EH (cell line): ENCODE results near the gene LHFPL4.
A peak's percentile ranks its signal among the peaks of the same experiment; 100 is the strongest.

ENCODE experiments used
- DNase-seq: peaks from one replicate; pipeline ENCODE4 v3.0.0-alpha.2; 2015; ENCODE audit warnings: low read depth

Gene LHFPL4

DNA sequence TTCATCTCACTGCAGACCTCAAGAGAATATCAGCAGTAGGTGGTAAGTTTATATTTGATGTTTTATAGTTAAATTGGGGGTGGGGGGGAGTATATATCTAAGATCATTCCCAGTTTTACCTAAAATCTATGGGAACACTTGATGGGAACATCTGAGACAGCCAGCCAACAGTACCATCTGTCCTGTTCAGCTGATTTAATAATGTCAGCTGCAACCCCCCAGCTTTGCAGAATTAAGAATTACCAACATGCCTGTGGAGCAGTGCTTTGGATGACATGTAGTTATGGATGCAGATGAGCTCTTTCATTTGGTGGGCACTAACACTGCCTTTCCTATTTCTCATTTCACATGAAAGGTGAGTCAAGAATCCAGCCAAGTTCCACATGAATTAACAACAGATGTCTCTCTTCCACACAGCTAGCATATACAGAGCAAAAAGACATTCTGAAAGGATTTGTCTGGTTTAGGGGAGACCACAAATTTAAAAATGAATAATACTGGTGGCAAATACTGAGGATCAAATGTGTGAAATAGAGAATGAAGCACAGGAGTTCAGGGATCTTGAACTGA, 80.0 kb downstream of the LHFPL4 start:
- DNase-seq: no peak

DNA sequence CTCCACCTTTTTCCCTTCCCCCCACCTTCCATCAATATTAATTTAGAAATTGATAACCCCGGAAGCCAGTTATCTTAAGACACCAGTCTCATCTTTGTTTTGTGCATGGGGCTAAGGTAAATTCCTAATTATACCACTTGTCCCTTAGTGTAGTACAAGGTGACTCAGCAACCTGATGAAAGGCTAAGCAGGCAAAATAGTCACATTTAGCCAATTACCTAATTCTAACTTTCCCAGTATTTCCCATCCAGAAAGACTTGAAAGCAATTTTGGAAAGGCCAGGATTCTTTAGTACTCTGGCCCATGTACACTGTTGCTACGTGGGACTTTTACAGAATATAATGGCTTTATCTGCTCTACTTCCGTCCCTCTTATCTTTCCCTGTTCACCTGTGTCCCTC, 83.6 kb downstream of the LHFPL4 start:
- no peak for DNase-seq

DNA sequence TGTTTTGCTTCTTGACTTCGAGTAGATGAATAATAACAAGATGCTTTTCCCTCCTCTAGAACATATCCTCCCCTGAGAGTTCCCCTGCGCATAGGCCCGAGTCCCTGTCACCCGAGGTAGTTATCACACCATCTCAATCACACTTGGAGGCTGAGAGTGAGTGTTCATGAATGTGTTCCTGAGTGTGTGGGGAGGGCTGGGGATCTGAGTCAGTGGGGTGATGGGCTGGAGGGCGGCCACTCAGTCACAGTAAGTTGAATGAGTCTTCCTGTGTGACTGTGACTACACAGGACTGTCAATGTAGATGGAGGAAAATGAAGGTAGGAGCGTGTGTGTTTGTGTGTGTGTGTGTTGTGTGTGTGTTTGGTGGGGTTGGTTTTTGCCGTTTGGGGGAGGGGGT, 85.2 kb downstream of the LHFPL4 start:
- peak; percentile 20 for DNase-seq

- DNase-seq: no peak
Observed at GRCh38 chr3:9467451-9467850, 86.2 kb downstream of the LHFPL4 start.

DNA sequence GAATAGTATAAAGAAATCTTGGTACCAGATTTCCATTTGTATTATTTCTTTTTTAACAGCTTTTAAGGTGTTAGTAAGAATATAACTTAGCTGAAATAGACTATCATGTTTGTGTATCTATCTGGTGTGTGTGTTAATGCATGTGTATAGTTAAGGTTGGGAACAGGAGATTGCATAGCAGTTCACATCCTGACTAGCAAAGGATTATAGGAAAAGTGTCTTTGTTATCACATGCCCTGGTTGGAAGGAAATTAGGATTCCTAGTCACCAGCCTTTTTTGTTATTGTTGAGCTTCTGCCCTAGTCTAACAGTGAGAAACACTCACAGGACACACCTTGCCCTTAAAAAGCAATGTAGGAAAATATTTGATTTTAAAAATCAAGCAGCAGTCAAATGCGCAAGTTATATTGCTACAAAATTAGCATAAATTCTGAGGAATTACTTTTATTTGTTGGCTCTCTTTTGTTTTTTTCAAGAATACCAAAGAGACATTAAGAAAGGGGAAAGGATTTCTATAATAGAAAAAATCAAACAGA, 98.0 kb downstream of the LHFPL4 start:
- DNase-seq: no peak

DNA sequence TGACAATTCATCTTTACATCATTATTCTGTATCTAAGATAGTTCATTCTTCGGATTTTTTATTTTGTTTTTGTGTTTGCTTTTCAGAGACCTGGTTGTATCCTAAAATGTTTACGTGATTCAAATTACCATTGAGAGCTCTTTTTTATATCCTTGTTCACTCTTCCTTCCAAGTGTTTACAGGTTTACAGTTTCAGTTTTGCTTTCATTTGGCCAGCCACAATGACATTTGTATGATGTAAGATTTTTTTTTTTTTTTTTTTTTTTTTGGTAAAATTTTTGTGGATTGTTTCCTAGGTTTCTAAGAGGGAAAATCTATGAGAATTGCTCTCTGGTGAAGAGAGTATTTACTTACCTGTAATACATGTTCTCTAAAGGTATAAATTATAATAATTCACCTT, 101.2 kb downstream of the LHFPL4 start:
- DNase-seq: peak; percentile 27

DNA sequence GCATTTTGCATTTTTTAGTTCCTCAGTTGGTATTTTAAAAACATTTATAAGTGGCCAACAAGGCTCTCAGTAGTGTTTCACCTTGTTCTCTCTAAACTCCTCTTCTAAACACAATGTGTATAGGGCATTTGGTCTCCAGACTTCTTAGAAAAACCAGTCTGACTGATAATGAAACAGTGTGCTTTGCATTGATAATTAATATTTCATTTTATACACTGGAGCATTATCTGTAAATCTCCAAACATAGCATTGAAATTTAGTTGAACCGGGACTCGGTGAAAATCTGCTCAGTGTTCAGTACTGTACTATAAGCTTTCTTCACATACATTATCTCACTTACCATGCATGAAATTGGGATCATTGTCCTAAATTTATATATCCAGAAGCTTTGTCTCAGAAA, 102.6 kb downstream of the LHFPL4 start:
- no peak for DNase-seq

DNA sequence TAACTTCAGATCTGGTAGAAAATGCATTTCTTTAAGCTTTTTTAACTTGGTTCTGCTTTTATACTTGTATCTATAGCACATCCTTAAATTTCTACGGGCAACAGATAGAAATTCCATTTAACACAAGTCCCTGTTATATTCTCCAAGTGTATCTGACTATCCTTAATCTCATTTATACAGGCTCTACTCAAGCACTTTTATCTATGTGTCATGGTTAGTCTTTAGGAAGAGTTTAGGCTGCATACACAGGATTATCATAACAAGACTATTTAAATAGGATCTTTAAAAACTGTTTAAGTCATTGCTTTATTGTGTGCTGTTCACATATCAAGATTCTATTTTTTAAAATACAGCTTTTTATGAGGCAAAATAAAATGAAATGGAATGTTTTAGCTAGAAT, 103.5 kb downstream of the LHFPL4 start:
- no peak for DNase-seq

DNA sequence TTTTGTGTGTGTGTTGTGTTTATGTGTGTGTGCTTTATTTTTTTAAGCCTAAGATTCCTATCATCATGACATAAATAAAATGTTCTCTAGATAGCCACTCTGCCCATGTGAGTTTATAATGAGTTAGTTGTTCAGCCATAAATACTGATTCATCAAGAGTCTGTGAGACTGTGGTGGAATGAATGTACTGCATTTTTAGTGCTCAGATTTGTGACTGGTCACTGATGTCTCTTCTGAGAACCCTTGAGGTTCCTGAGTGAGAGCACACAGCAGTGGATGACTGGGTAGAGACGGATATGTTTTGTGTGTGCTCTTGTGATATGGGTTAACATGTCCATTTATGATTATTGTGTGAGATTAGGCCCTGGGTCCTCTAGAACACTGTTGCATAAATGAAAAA, 105.0 kb downstream of the LHFPL4 start:
- DNase-seq: peak; percentile 33
